Rectal smooth muscle tissue (tissue), 1 donor: ENCODE measurements around the gene CTSZ.
"Not testable (repeated sequence)": the region's sequence is repeated elsewhere in the genome, so short reads cannot be mapped to it uniquely, and the experiment has no call there.

Experiments used
- H3K27ac ChIP-seq: one replicate; pipeline ENCODE4 v1.7.0; 2013; ENCODE audit warnings: low read depth, low read length, inconsistent platforms
- H3K27me3 ChIP-seq: one replicate; pipeline ENCODE4 v1.7.0; 2013; ENCODE audit warnings: low read length; ENCODE audit not compliant: control insufficient read depth, insufficient read depth
- H3K36me3 ChIP-seq: one replicate; pipeline ENCODE4 v1.7.0; 2013; ENCODE audit warnings: low read length; ENCODE audit not compliant: control insufficient read depth, insufficient read depth
- H3K4me1 ChIP-seq: one replicate; pipeline ENCODE4 v1.7.0; 2013; ENCODE audit warnings: low read length; ENCODE audit not compliant: control insufficient read depth, insufficient read depth
- H3K4me3 ChIP-seq: one replicate; pipeline ENCODE4 v1.7.0; 2013; ENCODE audit warnings: low read length
- H3K9ac ChIP-seq: one replicate; pipeline ENCODE4 v1.7.0; 2013; ENCODE audit warnings: low read length

CTSZ gene

GRCh38 chr20:58956078-58956477, 51.0 kb downstream of the CTSZ start:
- Histone ChIP-seq H3K27me3 (no peaks in the 10 kb centered on the region), H3K4me3 (no peak overlapping the region)

GRCh38 chr20:58953050-58953449, 54.0 kb downstream of the CTSZ start:
- Histone ChIP-seq H3K9ac (no peak overlapping the region), H3K4me1 (no peaks in the 10 kb centered on the region), H3K4me3 (no peak overlapping the region), H3K27ac (no peak overlapping the region), H3K36me3 (no peaks in the 10 kb centered on the region), H3K27me3 (no peaks in the 10 kb centered on the region)

More at GRCh38 chr20:58956078-58956477, 51.0 kb downstream of the CTSZ start:
- Histone ChIP-seq H3K4me1 (no peaks in the 10 kb centered on the region), H3K36me3 (no peaks in the 10 kb centered on the region), H3K9ac (no peak overlapping the region), H3K27ac (no peak overlapping the region)

- H3K27me3 ChIP-seq = no peaks in the 10 kb centered on the region
- no peaks in the 10 kb centered on the region for H3K4me1 ChIP-seq
- no peak overlapping the region for H3K4me3 ChIP-seq
- H3K9ac ChIP-seq = no peak overlapping the region
- no peak overlapping the region for H3K27ac ChIP-seq
- H3K36me3 ChIP-seq = no peaks in the 10 kb centered on the region
These were observed 56.5 kb downstream of the CTSZ start for GRCh38 chr20:58950603-58951002.

- H3K27ac ChIP-seq, H3K4me1 ChIP-seq, H3K4me3 ChIP-seq, H3K9ac ChIP-seq, H3K36me3 ChIP-seq, H3K27me3 ChIP-seq: not testable (repeated sequence)
These were observed 59.2 kb downstream of the CTSZ start for GRCh38 chr20:58947797-58948388.

GRCh38 chr20:58945965-58946631, 61.0 kb downstream of the CTSZ start:
- H3K9ac ChIP-seq = no peak overlapping the region
- no peaks in the 10 kb centered on the region for H3K4me1 ChIP-seq
- no peaks in the 10 kb centered on the region for H3K36me3 ChIP-seq

More at GRCh38 chr20:58945965-58946631, 61.0 kb downstream of the CTSZ start:
- Histone ChIP-seq H3K27ac (no peak overlapping the region), H3K27me3 (no peaks in the 10 kb centered on the region), H3K4me3 (no peak overlapping the region)
